Activated effector memory CD4-positive, alpha-beta T cell treated with anti-CD3 and anti-CD28 coated beads, Interleukin-2, amount 50 U/mL, for 16 hours (primary cell): ENCODE results near the gene CFAP300.

Source experiments
- DNase-seq: peaks from one replicate; pipeline ENCODE4 v3.0.0-alpha.2; 2020

The CFAP300 gene

DNA sequence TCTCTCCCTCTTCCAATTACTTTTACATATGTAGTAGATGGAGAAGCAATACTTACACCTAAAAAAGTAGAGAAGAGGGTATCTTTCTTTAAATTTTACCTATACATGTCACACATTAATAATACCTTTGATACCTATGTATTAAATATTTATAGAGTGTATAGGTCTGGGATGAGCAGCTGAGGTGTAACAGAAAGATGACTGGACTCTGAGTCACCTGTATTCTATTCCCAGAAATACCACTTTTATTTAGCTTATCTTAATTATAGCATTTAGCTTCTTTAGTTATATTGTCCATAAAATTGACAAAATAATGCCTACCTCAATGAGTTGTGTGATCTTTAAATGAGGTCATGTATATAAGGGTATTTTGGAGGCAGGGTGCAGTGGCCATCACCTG, 32.4 kb downstream of the CFAP300 start:
- no peak for DNase-seq

DNA sequence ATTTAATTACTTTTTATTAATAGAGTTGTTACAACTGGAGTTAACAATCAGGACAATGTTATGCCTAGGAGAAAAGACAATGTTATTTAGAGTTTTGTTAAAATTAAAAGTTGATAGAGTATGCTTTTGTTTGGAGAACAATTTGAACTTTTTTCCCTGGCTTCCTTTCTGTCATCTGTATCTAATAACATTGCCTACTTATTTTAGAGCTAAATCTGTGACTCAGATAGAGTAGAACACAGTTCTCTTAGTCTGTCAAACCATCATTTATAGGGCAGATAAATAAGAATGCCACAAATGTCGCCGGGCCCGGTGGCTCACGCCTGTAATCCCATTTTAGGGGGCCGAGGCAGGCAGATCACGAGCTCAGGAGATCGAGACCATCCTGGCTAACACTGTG, 34.1 kb downstream of the CFAP300 start:
- DNase-seq: no peak

DNA sequence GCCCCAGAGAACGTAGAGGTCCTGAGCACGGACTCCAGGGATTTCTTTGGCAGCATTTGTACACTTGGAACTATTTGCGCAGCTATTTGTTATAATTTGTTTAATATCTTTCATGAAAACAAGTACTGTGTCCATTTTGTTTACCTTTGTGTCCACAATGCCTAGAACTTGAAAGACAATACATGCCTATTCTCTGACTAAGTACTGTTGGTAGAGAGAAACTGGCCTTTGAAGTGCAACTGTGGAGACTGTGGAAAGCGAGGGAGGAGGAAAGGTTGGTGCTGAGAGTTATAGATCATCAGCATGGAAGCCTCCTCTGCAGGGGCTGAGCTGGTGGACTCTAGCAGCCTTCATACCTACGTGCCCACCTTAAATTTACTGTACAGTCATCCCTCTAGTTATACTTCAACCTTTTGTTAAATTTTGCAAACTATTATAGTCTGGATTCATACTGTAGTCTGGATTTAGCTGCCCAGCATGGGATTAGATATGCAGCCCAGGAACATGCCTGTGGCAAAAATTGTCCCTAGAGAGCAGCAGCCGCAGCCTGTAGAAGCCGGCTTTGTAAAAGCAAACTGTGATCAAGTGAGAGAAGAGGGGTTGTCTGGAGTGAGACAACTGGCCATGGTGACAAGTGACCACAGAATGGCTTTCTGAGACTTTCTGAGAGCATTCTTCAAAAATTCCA, 38.8 kb downstream of the CFAP300 start:
- DNase-seq: no peak

DNA sequence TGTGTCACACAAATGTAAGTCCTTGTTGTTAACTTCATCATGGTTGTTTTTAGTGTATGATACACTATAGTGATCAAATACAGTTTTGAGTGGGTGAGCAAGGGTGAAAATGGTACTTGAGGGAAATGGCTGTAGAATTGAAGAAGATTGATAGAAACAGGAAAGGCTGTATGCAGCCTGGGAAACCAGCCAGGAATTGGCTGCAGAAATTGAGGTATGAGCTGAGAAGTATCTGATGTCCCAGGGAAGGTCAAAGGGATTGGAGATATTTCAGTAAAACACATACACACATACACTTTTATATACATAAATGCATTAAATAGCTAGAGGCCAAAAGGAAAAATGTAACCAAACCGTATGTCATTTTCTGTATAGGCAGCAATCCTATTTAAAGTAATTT, 49.9 kb downstream of the CFAP300 start:
- no peak for DNase-seq

DNA sequence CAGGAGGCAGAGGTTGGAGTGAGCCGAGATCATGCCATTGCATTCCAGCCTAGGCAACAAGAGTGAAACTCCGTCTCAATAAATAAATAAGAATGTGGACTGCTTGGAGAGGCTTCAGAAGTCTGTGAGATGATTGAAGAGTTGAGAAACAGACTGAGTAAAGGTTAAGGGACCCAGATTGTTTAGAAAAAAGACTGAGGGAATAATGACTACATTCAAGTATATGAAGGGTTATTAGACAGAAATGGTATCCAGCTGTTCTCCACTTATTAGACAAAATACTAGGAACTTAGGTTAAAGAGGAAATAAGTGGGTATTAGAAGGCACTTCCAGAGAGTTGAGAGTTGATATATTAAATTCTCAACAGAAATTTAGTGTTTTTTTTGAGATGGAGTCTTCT, 52.5 kb downstream of the CFAP300 start:
- DNase-seq: no peak

DNA sequence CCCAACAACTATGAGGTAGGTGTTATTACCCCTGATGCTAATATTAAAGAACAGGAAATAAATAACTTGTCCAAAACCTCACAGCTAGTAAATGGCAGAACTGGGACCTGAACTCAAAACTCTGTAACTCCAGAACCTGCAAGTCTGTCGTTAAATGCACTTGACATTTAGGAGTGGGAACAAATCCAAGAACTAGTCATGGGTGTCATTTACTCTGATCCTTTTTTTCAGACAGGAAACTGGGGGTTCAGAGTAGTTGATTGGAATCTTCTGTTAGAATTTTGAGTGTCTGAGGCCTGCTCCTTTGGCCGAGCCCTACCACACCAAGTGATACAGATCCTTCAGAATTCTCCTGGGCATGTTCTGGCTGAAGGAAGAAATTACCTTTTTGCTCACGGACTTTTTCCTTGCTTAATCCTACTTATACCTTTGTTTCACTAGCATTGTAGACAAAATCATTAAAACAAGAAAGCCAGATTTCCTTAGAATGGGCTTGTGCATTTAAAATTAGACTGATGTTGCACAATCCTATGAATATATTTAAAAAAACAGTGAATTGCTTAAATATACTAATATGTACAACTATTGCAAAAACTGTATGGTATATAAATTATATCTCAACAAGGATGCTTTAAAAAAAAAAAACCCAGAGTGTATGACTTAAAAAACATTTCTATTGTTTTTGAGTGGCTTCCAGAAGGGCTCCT, 61.6 kb downstream of the CFAP300 start:
- no peak for DNase-seq

DNA sequence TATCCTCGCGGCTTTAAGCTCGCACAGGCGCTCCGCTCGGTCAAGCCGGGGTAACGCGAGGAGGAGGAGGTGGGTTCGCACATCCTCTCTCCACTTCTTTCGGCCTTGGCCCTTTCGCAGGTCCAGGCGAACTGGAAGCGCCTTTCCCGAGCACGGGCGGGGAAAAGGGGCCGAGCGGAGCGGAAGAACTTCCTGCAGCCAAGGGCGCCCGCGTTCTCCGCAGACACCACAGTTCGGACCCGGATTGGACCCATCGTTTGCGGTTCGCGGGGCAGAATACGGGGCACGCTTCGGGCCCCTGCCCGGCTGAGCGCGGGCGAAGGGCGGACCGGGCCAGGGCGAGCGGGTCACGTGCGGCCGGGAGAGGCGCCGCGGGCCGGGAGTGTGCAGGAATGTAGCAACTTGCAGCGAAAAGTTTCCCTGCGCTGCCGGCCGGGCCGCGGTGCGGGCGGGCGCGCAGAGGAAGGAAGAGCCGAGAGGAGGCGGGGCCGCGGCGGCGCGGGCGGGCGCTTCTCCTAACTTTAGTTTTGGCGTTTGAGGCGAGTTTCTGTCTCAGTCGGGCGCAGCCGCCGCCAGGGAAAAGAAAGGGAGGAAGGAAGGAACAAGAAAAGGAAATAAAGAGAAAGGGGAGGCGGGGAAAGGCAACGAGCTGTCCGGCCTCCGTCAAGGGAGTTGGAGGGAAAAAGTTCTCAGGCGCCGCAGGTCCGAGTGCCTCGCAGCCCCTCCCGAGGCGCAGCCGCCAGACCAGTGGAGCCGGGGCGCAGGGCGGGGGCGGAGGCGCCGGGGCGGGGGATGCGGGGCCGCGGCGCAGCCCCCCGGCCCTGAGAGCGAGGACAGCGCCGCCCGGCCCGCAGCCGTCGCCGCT, 62.9 kb downstream of the CFAP300 start, which contains the start of gene YAP1:
Gene YAP1 (plus strand): TSS at position 552 of the 865 bp plus-strand sequence. CDS start 402 bp downstream, outside the sequence.
- peak; percentile 86 for DNase-seq

DNA sequence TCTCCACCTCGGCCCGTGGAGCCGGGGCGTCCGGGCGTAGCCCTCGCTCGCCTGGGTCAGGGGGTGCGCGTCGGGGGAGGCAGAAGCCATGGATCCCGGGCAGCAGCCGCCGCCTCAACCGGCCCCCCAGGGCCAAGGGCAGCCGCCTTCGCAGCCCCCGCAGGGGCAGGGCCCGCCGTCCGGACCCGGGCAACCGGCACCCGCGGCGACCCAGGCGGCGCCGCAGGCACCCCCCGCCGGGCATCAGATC, 63.4 kb downstream of the CFAP300 start:
- no peak for DNase-seq

DNA sequence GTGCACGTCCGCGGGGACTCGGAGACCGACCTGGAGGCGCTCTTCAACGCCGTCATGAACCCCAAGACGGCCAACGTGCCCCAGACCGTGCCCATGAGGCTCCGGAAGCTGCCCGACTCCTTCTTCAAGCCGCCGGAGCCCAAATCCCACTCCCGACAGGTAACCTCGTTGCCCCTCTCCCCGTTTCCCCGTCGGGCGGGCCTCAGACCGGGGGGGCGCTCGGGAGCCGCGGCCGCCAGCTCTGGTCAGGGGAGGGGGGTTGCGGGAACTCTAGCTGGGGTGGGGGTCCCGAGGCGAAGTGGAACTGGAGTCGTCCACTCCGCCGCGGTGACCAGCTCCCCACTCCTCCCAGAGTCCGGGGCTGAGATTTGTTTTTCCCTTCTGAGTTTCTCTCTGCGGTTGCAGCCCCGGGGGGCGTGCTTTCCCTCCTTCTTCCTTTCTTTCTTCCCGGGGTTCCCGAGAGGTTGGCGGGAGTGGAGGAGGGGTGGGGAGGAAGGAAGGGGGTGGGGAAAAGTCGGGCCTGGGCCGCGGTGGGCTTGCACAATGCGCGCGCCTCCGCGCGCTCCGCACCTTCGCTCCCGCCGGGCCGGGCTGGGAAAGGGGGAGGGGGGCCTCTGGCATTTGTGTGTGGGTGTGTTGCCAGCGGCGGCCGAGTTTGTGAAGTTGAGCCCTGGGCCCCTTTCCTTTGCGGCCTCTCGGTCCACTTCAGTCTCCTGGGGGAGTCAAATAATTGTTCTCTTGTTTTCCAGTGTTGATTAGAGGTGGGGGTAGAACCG, 64.0 kb downstream of the CFAP300 start:
- peak; percentile 66 for DNase-seq

DNA sequence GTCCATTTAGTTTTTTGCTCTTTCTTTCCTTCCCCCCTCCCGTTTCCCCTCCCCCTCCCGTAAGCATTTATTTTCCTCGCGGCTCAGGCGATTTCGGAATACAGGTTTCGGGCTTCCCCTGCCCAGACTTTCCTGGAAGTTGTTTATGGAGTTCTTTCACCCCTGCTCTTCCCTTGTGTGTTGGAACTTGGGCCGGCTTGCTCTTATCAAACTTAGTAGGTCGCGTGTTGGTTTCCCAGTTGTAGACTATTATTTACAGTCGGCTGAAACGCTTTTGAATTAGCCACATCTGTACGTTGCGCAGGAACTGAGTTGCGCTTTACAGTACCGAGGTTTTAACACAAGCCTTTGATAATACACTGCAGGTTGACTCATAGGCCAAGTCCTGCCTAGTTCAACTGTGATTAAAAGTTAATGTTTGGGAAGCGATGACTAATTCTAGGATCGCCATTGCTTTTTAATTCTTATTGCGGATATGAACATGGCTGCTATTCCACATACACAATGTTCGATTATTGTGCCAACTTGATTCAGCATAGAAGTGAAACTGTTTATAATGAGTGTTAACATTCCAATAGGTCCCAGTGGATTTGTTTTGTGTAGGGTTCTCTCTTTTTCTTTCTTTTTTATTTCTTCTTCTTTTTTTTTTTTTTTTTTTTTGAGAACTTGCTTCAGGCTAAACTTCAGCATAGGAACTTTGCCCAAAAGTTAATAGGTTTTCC, 64.7 kb downstream of the CFAP300 start:
- DNase-seq: no peak

DNA sequence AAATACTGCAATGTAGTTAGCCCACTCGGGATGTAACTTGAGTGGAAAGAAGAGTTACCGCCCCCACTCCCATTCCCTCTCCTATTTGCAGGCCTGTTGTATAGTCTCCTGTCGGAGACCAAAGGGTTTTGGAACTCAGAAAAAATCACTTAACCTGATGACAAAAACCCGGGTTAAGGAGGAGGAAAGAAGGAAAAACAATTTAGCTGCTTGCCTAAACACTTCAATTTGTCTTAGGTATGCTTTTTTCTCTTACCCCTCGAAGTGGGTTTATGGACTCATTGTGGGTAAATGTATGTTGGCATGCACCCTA, 65.2 kb downstream of the CFAP300 start:
- no peak for DNase-seq

DNA sequence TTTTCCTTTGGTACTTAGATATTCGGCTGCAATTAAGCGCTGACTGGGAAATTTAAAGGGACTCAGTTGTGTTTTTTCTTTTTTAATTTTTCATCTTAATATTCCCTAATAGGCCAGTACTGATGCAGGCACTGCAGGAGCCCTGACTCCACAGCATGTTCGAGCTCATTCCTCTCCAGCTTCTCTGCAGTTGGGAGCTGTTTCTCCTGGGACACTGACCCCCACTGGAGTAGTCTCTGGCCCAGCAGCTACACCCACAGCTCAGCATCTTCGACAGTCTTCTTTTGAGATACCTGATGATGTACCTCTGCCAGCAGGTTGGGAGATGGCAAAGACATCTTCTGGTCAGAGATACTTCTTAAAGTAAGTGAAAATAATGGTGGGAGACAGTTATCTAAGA, 66.8 kb downstream of the CFAP300 start:
- DNase-seq: no peak

DNA sequence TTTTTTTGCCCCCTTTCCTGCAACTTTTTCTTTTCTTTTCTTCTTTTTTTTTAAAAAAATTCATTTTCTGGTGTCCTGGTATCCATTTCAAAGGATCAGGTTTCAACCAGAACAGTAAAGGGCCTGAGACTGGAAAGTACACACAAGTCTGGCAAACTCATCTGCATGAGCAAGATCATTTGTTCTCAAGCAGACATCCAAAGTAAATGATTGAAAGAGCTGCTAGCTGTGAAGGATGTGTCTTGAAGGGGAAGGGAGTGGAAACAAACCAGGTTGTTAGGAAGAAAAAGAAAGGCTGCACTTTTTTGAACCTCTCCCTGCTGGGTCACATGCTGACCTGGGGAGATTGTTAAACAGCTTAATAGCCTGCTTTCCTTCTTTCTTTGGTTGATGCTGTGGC, 68.3 kb downstream of the CFAP300 start:
- no peak for DNase-seq

DNA sequence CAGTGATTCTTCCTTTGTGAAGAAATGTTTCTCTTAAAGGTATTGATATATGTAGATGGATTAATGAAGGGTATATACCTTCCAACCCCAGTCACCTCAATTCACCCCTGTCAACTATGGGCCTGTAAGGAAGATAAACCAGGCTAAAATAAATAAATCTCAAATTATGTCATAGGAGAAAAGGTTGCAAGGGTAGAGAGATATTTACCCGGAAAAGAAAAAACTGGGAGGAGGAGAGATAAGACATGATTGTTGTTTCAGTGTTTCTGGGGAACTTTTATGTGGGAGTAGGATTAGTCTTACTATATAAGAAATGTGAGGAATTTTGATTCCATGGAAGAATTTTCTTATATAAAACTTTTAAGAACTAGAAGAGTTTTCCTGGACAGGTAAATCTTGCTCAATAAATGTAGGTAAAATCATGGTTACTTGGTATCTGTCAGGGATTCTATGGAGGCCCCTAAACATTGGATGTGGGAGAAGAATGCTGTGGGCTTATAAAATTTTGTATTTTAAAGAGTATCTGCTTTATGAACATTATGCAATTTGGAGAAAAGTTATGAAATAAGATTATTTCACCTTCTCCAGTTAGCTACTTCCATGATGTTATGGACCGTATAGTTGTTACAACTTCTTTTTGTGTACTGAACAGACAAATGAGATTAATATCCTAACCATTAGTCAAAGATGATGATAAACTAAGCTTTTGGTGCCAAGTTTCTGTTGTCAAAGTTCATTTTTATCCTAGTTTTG, 69.4 kb downstream of the CFAP300 start:
- no peak for DNase-seq

DNA sequence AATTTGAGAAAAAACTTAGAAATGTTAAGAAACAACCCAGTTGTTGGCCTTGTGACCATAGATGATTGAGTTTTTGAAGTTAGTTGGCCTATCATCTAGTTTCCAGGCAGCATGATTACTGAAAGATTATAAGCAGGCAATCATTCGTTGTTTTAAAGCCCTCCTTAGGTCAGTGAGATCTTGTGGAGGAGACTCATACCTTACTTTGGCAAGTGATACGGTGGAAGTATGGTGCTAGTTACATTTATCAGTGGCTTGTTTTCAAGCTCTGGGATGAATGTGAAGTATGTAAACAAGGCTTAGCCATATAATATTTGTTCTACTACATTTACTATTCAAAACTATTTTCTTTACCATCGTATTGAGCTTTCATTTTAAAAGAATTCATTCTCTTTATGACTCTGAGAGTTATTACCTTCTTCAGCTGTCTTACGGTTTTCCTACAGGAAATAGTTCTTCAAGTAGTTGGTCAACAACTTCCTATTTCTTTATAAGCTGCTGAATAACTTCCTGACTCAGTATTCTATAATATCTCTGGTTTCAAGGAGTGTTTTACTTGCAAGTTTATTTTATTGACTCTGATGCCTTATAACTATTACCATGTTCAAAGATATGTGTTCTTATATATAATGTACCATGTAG, 70.4 kb downstream of the CFAP300 start:
- DNase-seq: no peak

DNA sequence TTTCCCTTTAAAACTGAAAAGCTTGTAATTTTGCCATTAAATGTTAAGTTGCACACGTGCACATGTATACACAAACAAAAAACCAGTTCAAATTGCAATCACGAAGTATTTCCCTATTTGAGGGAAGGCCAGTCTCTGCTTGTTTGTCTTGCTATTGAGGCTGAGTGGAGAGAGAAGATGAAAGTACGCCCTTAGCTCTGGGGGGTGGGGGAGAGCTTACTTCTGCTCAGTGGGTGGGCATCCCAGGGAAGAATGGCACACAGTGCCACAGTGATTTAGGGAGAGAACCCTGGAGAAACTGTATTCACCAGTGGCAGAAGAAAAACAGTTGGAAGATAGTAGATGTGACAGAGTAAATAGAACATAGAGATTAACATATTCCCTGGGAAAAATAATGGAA, 71.7 kb downstream of the CFAP300 start:
- no peak for DNase-seq

DNA sequence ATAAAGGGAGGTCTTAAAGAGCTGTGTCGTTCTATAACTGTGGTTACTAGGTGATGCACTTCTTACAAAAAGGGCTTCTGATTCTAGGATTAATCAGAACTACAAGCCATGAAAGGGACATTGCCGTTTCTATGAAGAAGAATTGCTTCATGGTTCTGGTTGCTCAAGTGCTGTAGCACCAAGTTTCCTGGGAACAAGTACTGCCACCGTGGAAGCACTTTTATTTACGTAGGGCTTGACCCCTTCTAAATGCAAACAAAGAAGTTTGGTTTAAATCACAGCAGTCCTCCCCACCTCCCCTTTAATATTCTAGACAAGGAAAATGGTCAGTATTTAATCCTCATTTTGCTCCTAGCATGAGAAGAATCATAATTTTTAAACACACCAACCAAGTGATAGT, 72.8 kb downstream of the CFAP300 start:
- no peak for DNase-seq

DNA sequence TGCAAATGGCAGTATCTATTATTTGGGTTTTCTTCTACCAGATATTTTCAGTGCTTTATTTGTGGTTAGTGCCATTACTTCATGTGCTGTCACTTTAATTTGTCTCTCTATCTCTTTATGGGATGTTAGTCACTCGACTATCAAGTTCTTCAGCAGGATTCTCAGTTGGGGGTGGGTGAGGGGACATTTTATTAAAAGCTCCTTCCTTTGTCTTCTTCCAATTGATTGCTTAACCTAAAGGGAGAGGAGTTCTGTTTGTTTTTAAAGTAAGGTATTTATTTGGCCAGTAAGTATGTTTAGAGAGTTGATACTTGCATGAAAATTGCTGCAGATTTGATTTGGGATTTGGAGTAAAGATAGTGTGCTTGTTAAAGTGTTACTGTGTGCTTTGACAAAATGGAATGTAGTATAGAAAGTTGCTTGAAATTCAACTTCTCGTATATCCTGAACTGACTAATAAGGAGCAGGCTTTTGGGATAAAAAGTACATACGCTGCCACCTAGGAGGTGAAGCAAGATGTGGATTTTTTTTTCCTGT, 73.3 kb downstream of the CFAP300 start:
- DNase-seq: no peak

DNA sequence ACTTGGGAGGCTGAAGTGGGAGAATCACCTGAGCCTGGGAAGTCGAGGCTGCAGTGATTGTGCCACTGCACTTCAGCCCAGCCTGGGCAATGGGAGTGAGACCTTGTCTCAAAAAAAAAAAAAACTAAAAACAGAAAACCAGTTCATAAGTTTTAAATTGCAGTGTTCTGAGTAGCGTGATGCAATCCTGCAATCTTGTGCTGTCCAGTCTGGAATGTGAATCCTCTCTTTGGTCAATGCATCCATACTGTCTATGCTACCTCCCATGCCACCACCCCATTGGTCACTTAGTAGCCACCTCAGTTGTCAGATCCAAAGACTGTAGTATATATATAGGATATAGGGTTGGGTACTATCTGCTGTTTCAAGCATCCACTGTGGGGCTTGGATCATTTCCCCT, 74.1 kb downstream of the CFAP300 start:
- DNase-seq: no peak
